ENCODE results near the gene NKAIN2.
A peak's percentile ranks its signal among the peaks of the same experiment; 100 is the strongest.
"Not testable (repeated sequence)": the region's sequence is repeated elsewhere in the genome, so short reads cannot be mapped to it uniquely, and the experiment has no call there.

NKAIN2 gene

DNA sequence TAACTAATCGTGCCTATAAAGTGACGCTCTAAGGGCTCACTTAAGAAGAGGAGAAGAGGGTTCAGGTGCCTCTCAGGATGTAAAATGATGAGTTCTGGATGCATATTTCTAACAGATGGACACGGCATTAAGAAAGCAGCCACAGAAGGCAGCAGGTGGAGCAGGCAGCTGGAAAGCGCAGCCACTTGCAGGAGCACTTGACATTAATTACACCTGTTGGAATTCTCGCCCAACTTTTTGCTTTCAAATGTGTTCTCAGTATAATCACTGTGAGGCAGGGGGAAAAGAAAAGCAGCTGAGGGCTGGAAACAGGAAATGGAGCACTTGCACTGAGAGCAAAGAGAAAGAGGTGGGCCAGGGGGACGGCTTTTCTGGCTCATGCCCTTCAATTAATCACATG is 164.2 kb downstream of the NKAIN2 start:
- DNase-seq (ENCODE audit: low spot score): no peak

DNA sequence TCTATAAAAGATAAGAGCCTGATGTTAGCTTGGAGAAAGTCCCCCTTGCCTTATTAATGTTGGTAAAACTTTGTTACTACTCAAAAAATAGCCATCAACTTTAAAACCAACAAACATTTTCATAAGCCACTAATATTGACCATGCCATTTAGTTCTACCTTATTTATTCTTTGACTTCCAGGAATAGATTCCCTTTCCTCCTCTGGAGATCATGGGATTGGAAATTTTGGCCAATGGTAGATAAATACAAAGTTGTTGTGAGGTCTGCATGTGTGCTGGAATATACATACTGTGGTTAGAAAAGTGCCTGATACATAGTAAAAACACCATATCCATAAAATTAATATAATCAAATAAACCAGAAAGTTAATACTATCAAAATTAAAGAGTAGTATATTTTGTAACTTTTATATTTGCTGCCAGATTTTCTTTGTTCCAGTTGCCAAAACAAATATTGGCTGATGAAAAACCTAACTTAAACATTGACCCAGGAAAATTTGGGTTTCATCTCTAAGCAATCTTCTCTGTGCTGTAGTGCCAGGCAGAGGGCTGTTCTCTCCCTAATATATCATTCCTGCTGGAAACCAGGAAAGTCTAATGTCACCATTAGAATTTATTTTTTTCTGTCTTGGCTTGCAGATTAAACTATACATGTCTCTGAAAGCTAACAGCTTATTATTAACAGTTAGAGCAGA is 169.1 kb downstream of the NKAIN2 start:
- no peak for DNase-seq (ENCODE audit: low spot score)

DNA sequence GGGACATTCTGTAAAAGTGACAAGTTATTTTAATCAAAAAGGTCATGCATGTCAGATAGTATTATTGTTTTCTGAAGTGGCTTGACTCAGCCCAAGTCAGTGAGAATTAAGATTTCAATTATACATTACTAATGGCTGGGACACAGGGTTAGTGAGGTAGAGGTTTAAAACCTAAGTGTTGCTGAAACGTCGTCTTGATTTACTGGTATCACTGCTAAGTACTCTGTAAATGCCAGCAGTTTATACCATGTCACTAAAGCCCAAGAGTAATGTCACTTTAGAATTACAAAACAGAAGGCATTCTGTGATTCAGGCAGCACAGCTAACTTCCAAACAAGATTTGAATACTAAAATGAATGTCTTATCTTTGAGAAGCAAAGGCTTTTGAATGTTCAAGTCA is 176.6 kb downstream of the NKAIN2 start:
- DNase-seq (ENCODE audit: low spot score): no peak

DNA sequence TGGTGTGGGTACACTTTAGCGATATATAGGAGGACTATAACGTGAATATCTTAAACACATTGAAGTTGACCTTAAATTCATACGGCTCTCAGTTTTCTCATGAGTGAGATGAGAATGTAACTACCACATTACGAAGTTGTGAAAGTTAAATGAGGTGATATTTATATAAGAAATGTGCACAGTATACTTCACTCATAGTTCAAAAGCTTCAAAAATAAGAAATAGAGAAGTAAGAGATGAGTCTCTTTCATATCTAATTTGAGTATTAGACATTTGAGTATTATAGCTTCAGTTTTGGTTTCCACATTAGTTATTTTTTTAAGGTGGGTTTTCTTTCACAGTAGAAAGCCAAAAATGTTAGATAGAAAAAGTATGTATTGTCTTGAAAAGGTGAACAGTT is 183.3 kb downstream of the NKAIN2 start:
- no peak for DNase-seq (ENCODE audit: low spot score)

DNA sequence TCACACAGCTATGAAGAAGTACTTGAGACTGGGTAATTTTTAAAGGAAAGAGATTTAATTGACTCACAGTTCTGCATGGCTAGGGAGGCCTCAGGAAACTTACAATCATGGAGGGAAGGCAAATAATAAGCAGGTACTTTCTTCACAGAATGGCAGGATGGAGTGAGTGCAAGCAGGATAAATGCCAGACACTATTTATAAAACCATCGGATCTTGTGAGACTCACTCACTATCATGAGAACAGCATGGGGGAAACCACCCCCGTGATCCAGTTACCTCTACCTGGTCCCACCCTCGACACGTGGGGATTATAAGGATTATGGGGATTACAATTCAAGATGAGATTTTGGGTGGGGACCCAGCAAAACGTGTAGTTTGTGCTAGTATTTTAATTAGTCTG is 186.3 kb downstream of the NKAIN2 start:
- DNase-seq (ENCODE audit: low spot score): not testable (repeated sequence)

DNA sequence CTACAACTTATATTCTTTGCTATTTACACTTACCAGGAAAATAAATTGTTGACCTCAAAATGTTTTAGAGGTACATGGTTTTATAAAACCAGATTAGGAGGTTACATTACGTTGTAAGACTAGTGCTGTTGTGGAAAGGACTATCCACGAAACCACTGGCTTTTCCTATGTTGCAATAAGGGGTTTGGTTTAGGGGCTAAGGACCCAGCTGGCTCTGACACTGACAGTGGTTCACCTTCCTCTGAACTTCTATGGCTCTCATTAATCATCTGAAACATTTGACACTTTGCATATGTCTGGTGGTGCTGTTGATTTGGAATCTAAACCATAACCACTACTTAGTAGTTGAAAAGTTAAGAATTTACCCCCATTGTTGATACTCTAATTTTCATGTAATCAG is 186.7 kb downstream of the NKAIN2 start:
- DNase-seq (ENCODE audit: low spot score): no peak

DNA sequence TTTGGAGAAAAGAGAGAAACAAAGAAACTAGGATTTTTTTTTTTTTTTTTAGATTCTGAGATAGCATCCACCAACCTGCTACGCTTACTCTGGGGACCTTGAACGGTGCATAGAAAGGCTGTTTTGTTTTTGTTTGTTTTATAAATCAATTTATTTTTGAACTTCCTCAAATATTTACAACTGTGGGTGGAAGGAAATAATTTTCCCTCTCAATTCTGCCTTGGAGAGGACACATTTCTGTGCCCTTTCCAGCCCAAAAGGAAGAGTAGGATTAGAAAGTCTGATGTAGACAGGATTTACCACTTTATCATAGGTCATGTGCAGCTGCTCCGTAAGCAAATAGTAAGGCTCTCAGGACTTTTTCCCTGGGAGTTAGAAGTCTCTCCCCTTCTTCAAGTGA is 190.5 kb downstream of the NKAIN2 start:
- DNase-seq (ENCODE audit: low spot score): no peak

DNA sequence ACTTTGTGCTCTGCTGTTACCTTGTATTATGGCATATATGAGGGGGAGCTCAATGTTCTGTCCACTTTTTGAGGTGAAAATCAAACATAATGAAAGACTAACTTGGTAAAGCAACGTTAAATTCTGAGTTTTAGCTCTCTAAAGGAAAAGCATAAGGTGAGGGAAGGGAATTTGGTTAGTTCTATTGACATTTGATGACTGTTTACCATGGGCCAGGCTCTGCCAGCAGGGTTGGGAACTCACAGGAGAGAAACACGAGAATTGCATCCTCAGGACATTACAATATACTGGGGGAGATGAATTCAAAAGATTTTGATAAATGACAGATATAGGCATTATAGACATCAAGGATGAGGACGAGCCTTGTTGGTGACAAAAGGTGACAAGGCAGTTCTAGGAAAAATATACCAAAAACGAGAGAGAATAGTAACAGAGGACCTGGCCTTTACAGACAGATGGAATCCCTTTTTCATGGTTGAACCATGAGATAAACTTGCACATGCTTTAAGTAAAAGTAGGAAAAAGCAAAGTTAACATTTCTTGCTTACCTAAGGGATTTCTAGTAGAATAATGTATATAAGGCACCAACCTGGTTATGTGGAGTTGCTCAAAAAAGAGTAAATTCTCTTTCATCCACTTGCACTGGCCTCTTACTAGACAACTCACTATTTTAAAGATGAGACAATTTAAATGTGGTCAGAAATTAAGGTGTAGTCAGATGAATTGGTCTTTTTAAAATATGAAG is 191.4 kb downstream of the NKAIN2 start:
- no peak for DNase-seq (ENCODE audit: low spot score)

DNA sequence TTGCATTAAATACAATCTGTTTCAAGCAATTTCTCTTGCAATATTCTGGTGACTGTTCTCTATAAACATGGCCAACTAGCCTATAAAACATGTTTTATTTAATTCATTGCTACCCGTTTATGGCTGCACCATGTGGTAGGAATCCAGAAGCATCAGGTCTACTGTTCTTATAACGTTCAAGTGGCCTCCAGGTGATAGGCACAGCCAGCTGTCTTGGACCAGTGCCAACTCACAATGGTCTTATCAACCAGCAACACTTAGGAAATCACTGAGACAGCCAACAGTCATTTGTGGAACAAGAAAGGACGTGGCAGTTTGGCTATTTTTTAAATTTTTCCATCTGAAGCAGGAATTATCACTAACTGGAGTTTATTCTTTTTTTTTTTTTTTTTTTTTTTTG is 193.6 kb downstream of the NKAIN2 start:
- DNase-seq (ENCODE audit: low spot score): no peak

DNA sequence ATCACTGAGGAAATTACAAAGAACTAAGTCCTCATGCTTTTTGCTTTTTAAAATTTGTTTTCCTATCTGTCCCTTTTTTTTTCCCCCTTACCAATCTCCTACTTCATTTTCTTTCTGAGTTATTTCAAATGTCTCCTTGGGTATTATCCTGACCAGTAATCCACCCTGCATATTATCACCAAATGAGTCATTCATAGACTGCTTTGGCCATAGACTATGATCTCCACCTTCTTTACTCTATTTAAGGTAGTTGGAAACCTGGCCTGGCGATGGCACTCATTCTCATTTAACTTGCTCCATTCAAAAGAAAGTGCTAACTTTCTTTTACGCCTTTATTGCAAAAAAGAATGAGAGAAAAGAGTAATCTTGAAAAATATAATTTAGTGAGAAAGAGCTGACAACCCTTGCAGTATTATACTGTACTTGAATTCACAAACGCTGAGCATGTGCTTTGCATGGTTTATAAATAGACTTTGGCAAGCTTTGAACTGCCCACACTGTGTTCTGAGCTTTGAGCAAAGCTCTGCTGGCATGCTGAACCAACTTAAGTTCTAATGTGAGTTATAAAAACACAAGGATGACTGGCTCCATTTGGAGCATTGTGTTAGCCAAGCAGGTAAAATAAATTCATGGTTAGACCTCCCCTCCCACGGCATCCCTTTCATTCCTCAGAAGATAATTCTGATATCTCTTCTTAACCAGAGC is 198.9 kb downstream of the NKAIN2 start:
- peak; percentile 72 for DNase-seq (ENCODE audit: low spot score)

DNA sequence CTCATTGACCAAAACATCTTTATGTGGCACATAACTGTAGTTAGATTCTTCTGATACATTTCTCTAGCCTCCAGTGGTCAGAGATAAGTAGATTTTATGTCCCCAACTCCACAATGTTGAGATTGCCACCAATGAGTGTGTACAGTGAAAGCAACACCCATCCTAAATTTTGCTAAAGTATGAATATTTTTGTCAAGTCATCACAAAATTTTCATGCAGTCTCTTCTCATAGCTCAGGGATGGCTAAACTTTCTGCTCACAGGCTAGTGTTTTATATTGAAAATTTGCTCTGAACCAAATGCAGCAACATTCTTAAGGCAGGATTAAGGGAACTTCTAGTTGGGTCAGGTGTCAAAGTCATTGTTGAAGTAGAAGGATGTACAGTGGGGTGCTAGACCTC is 203.6 kb downstream of the NKAIN2 start:
- no peak for DNase-seq (ENCODE audit: low spot score)

DNA sequence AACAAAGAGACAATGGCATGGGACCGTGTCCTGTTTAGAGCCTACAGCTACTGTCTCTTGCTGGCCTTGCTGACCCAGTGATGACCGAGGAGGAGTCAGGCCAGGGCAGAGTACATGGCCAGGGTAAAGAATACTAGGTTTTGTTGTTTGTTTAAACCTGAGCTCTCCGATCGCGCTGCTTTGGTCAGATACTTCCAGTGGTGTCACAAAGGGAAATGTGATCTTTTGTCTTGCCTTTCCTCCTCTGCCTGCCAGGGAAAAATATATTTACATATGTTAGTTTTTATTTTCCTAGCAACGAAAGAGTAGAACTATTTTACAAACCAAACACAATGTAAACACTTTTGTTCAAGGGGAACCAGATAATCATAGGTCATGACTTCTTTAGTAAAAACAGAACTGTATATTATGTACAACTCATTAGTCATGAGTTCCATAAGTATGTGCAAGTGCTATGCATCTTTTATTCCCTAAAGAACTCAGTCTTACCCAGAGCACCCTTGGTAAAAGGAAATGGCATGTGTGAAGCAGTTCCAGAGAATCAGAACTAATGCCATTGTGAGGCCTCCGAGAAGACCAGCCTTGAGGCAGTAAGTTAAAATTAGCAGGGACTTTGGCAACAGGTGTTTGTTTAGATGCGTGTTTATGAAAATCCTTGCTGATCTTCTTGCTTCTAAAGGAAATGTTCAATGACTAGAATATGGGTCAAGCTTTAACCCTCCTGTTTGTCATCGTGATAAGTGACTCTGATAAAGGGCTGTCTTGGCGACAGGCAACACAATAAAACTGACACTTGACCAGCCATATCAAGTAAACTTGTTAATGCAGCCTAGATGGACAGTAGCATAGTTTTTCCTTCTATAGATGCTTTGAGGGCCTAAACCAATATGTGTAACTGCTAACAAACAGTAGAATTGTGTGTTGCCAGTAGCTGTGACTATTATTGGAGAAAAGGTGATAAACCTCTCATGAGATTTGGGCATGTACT is 204.6 kb downstream of the NKAIN2 start:
- no peak for DNase-seq (ENCODE audit: low spot score)

DNA sequence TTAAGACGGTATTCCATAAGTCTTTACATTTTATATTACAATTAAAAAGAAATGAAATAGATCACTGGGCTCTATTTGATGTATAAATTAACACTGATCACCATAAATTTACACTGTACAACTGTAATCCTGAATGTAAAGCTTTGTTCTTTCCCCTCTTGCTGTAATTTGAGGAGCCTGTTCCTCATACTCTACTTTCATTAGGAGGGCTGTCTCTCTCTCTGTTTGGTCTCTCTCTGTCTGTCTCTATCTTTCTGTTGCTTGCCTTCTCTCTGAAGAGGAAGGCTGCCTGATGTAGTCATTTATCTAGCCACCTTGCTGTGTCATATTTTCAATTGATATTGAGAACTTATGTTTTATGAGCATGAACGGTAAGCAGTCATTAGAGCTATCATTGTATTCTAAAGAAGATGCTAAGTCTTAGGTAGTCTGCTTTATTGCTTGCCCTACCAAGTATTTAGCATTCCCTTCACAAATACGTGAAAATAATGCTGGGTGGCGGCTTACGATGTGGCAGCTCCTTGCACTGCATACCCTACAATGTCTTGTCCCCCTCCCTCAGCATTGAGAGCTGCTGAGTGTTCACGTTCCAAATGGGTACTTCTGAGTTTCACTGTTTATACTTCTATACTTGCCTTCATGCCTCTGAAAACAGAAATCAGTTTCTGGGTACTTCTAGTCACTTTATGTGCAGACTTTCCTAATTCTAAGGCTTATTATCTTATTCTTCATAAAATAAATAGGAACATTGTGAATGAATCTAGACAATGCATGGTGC is 205.5 kb downstream of the NKAIN2 start:
- DNase-seq (ENCODE audit: low spot score): no peak

DNA sequence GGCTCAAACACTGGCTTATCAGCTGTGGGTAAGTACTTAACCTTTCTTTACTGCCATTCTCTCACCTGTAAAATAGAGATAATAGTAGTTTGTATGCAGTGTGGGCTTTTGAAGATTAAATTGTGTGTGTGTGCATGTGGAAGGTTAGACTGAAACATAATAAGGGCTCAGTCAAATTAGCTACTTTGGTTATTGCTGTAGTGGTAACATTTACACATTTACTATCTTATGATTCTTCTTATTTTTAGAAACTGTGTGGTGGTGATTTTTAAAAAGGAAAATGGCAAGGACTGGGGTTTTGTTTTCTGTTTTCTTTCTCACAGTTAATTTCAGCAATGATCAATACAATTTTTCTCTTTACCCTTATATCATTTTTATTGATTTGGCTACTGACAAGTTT is 206.9 kb downstream of the NKAIN2 start:
- DNase-seq (ENCODE audit: low spot score): no peak

DNA sequence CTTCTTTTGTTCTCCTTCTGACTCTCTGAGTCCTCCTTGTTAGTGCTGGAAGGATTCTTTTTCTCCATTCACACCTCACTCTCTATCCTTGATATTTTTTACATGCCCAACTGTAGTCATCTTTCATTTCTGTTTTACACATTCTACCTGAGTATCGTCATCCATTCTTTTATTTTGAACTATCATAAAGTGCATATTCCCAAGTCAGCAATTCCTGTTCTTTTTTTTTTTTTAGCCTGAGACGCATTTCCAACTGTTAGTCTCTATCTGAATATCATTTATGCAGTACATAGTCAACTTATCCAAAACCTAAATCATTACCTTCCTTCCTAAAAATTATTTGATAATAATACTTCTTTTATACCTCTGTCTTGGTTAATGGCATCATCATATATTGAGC is 207.5 kb downstream of the NKAIN2 start:
- no peak for DNase-seq (ENCODE audit: low spot score)

DNA sequence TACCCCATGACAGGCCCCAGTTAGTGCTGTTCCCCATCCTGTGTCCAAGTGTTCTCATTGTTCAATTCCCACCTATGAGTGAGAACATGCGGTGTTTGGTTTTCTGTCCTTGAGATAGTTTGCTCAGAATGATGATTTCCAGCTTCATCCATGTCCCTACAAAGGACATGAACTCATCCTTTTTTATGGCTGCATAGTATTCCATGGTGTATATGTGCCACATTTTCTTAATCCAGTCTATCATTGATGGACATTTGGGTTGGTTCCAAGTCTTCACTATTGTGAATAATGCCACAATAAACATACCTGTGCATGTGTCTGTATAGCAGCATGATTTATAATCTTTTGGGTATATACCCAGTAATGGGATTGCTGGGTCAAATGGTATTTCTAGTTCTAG is 218.4 kb downstream of the NKAIN2 start:
- not testable (repeated sequence) for DNase-seq (ENCODE audit: low spot score)

DNA sequence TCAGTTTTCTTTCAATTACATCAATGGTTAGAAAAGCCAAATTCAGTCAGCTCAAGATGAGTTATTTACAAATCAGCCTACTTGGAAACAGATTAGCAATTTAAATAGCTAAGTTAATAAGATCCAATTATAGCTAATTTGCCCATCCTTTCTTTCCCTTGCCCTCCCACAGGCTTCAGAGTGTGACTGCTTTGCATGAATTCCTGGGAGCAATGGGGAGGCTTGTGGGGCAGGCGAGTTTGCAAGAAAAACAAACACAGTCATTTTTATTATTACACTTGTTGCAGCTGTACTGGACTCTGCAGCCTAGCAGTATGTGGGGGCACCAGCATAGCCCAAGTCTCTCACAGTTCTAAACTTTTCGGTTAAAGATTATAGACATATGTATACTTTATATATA is 219.0 kb downstream of the NKAIN2 start:
- no peak for DNase-seq (ENCODE audit: low spot score)

DNA sequence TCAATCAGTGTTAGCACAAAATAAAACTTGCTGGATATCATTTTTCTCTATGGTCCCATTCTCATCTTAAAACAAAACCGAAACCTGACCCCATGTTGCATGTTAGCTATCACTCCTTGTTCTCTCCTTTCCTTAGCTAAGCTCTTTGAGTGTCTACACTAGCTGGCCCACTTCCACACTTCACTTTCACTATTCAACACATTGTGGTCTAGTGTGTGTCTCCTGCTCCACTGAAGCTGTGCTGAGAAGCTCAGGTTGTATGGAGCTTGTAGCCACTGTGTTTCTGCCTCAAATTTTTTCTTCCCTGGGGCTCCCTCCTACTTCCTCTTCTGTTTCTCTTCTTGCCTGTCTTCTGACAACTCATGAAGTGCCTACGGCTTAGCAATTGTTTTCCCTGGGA is 223.0 kb downstream of the NKAIN2 start:
- DNase-seq (ENCODE audit: low spot score): no peak

DNA sequence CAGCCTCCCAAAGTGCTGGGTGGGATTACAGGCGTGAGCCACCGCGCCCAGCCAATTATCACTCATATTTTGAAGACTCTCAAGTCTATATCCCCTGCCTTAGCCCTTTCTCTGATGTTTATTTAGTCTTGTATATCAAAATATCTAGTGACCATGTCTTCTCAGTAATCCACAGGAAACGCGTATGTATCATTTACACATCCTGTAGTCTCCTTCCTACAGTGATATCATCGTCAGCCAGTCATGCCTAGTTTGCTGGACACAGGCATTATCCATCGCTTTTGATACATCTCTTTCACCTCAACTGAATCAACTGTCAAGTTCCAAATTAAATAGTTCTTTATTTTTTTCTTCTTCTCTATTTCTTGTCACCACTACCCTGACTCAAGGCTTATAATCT is 223.7 kb downstream of the NKAIN2 start:
- DNase-seq (ENCODE audit: low spot score): no peak

DNA sequence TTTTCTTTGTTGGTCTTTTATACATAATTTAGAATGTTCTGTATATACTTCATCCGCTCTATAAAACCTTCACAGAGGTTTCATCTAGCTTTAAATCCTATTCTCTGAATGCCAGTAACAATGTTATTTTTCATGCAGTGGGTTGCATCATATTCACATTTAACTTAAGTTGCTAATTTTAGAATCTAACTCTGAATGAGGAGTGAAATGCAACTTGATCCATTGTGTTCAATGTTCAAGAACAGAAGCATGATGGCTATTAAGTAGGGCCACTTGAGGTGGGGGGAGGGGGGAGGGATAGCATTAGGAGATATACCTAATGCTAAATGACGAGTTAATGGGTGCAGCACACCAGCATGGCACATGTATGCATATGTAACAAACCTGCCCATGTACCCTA is 224.5 kb downstream of the NKAIN2 start:
- DNase-seq (ENCODE audit: low spot score): no peak

DNA sequence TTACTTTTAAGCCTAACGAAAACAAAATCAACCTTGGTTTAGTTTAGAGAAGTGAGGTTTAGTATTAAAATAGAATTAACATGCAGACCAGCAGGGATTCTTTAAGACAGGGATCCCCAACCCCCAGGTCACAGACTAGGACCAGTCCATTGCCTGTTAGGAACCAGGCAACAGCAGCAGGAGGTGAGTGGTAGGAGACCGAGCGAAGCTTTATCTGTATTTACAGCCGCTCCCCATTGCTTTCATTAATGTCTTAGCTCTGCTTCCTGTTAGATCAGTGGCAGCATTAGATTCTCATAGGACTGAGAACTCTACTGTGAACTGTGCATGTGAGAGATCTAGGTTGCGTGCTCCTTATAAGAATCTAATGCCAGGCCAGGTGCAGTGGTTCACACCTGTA is 225.9 kb downstream of the NKAIN2 start:
- DNase-seq (ENCODE audit: low spot score): no peak

All from Ammon's horn (tissue), 1 donor.